NB4 (cell line): ENCODE results near the gene PTGS1.

Source experiments
- MYC ChIP-seq: IDR thresholded peaks from 2 replicates; pipeline ENCODE4 v1.6.1; 2011; ENCODE audit warnings: low read depth, low read length
- POLR2A ChIP-seq: IDR thresholded peaks from 2 replicates; pipeline ENCODE4 v1.6.1; 2011; ENCODE audit warnings: mild to moderate bottlenecking; ENCODE audit not compliant: insufficient read length; ENCODE audit errors: extremely low read depth
- TF ChIP-seq, protein P1 (sequence below): IDR thresholded peaks from one replicate; pipeline ENCODE4 v1.5.1; 2012; ENCODE audit warnings: low read depth, low read length

DNA sequence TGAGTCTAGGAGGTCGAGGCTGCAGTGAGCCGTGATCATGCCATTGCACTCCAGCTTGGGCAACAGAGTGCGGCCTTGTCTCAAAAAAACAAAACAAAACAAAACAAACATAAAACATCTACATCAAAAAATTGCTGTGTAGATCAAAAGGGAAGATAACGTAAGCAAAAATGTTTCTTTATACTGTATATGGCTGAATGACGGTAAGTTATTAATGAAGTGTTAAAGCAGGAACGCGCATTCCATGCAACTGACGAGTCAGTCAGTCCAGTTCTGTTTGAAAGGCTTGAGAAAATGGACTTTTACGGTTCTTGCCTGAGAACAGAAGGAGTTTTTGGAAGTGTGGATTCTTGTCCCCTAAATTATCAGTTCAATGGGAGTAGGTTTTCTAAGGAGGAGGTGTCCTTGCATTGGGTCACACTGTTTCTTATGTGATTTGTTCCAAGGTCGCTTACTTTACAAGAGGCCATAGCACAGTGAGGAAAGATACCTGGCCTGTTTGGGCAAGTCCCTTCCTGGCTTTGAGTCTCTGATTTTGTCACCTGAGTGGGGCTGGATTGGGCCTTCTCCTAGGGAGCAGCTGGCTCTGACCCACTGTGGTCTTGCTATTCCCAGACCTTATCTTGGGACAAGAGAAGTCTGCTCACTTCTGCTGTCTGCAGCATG lies 6.6 kb upstream of the PTGS1 start:
- TF ChIP-seq, protein P1, sequence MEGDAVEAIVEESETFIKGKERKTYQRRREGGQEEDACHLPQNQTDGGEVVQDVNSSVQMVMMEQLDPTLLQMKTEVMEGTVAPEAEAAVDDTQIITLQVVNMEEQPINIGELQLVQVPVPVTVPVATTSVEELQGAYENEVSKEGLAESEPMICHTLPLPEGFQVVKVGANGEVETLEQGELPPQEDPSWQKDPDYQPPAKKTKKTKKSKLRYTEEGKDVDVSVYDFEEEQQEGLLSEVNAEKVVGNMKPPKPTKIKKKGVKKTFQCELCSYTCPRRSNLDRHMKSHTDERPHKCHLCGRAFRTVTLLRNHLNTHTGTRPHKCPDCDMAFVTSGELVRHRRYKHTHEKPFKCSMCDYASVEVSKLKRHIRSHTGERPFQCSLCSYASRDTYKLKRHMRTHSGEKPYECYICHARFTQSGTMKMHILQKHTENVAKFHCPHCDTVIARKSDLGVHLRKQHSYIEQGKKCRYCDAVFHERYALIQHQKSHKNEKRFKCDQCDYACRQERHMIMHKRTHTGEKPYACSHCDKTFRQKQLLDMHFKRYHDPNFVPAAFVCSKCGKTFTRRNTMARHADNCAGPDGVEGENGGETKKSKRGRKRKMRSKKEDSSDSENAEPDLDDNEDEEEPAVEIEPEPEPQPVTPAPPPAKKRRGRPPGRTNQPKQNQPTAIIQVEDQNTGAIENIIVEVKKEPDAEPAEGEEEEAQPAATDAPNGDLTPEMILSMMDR: no peak
- no peak for TF ChIP-seq POLR2A
- no peak for TF ChIP-seq MYC
